ENCODE results near the gene BIRC6. TPM values are rescaled to one million over a fixed set of nuclear protein-coding genes. Genes with fewer than 3 reads are reported as not detected.

Gene BIRC6
- total RNA-seq, 1 donor from 2014 or later = 98.0 TPM

DNA sequence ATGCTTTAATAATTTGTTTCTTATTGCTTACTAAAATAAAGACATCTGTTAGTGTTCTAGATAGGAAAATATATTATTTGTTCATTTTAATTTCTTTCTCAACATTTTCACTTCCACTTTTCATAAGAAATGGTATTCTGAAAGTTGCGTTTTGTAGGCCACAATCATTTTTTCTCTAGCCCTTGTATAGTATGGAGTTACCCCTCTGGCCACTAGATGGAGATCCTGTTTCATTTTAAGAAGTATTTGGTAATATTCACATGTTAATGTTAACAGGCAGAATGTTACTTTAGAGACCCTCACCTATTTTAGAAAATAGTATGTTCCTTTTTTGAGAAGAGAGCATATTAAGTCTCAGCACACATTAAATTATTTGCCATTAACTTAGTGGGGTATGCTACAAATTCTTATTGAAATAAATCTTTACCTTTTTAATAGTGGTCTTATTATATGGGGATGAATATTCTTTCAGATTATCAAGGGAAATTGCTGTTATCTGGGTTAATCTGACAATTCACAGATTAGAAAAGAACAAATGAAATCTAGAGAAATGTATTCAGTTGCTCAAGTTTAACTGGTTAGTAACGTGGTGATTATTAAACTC lies 197.1 kb downstream of the BIRC6 start:
- Mint-ChIP-seq H3K27me3 (no peaks in the 10 kb centered on the region), H3K36me3 (ENCODE audit: insufficient read depth) (peaks cover 3% of the 10 kb centered on the region), H3K27ac (no peak overlapping the region), H3K4me3 (ENCODE audit: low read depth) (no peak overlapping the region), H3K4me1 (ENCODE audit: low read depth) (peaks cover 3% of the 10 kb centered on the region), H3K9me3 (ENCODE audit: low read depth) (no peaks in the 10 kb centered on the region)
- DNase-seq (ENCODE audit: low spot score, unreplicated experiment) = no peak
- TF ChIP-seq, protein P1, sequence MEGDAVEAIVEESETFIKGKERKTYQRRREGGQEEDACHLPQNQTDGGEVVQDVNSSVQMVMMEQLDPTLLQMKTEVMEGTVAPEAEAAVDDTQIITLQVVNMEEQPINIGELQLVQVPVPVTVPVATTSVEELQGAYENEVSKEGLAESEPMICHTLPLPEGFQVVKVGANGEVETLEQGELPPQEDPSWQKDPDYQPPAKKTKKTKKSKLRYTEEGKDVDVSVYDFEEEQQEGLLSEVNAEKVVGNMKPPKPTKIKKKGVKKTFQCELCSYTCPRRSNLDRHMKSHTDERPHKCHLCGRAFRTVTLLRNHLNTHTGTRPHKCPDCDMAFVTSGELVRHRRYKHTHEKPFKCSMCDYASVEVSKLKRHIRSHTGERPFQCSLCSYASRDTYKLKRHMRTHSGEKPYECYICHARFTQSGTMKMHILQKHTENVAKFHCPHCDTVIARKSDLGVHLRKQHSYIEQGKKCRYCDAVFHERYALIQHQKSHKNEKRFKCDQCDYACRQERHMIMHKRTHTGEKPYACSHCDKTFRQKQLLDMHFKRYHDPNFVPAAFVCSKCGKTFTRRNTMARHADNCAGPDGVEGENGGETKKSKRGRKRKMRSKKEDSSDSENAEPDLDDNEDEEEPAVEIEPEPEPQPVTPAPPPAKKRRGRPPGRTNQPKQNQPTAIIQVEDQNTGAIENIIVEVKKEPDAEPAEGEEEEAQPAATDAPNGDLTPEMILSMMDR (IDR thresholded peaks at IDR 0.05; ENCODE audit: unreplicated experiment) = peak; percentile 80

DNA sequence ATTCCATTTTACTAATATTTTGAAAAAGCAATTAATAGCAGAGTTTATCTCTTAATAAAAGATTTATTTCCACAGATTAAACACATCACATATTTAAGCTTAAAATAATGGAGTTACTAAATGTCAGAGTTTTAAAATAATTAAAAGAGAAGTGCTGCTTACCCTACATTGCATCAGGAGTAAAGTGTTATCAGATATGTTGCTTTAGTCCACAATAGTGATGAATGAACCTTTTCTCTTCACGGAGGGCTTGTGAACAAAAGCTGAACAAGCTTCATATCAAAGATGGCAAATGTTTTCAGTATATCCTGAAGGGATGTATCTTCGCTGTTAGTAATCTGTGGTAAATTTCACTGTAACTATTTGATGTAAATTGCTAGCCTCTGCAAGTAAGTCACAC lies 201.7 kb downstream of the BIRC6 start:
- no peak overlapping the region for H3K27ac Mint-ChIP-seq
- TF ChIP-seq, protein P1 (IDR thresholded peaks at IDR 0.05; ENCODE audit: unreplicated experiment) = no peak

DNA sequence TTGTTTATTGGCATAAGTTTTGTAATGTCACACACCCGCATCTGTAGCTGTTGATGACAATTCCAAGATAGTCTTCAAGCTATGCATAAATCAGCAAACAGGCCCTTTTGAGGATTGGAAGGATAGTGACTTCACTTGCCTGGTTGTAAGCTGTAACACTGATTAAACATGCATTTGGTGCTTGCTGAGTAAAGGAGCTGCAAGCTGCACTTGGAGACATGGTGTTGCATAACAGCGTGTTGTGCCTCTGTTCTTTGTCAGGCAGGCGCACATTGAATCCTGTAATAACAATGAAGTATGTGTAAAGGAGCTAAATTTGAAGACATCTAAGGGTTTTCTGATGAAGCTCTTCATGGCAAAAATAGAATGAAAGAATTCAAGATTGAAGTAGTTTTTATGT lies 202.3 kb downstream of the BIRC6 start:
- peaks cover 6% of the 10 kb centered on the region for H3K36me3 Mint-ChIP-seq (ENCODE audit: insufficient read depth)
- no peaks in the 10 kb centered on the region for H3K27me3 Mint-ChIP-seq
- H3K27ac Mint-ChIP-seq = no peak overlapping the region
- DNase-seq (ENCODE audit: low spot score, unreplicated experiment) = no peak
- TF ChIP-seq, protein P1 (IDR thresholded peaks at IDR 0.05; ENCODE audit: unreplicated experiment) = no peak
- H3K9me3 Mint-ChIP-seq (ENCODE audit: low read depth) = no peaks in the 10 kb centered on the region
- H3K4me3 Mint-ChIP-seq (ENCODE audit: low read depth) = no peak overlapping the region
- peaks cover 5% of the 10 kb centered on the region for H3K4me1 Mint-ChIP-seq (ENCODE audit: low read depth)

More for the DNA sequence above, 201.7 kb downstream of the BIRC6 start:
- no peak overlapping the region for H3K4me3 Mint-ChIP-seq (ENCODE audit: low read depth)
- no peak for DNase-seq (ENCODE audit: low spot score, unreplicated experiment)
- no peaks in the 10 kb centered on the region for H3K9me3 Mint-ChIP-seq (ENCODE audit: low read depth)
- H3K36me3 Mint-ChIP-seq (ENCODE audit: insufficient read depth) = peaks cover 3% of the 10 kb centered on the region
- H3K27me3 Mint-ChIP-seq = no peaks in the 10 kb centered on the region
- peaks cover 5% of the 10 kb centered on the region for H3K4me1 Mint-ChIP-seq (ENCODE audit: low read depth)

DNA sequence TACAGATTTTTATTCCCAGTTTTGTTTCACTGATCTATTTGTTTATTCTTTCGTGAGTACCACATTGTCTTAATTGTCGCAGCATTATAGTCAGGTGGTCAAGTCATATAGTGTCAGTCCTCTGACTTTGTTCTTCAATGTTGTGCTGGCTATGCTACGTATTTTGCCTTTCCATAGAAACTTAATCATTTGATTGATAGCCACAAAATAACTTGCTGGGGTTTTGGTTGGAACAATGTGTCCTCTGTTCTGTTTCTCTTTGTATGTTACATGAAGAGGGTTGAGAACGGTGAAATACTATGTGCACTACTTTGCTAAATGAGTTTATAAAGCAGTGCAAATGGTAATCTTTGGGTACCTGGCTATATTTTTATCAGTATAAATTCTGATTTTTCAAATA lies 206.1 kb downstream of the BIRC6 start:
- peaks cover 26% of the 10 kb centered on the region for H3K36me3 Mint-ChIP-seq (ENCODE audit: insufficient read depth)
- no peaks in the 10 kb centered on the region for H3K27me3 Mint-ChIP-seq
- H3K27ac Mint-ChIP-seq = peak overlapping the region; percentile 81
- DNase-seq (ENCODE audit: low spot score, unreplicated experiment) = no peak
- no peak overlapping the region for H3K4me3 Mint-ChIP-seq (ENCODE audit: low read depth)
- peaks cover 3% of the 10 kb centered on the region for H3K9me3 Mint-ChIP-seq (ENCODE audit: low read depth)
- H3K4me1 Mint-ChIP-seq (ENCODE audit: low read depth) = peaks cover 5% of the 10 kb centered on the region
- TF ChIP-seq, protein P1 (IDR thresholded peaks at IDR 0.05; ENCODE audit: unreplicated experiment) = no peak

DNA sequence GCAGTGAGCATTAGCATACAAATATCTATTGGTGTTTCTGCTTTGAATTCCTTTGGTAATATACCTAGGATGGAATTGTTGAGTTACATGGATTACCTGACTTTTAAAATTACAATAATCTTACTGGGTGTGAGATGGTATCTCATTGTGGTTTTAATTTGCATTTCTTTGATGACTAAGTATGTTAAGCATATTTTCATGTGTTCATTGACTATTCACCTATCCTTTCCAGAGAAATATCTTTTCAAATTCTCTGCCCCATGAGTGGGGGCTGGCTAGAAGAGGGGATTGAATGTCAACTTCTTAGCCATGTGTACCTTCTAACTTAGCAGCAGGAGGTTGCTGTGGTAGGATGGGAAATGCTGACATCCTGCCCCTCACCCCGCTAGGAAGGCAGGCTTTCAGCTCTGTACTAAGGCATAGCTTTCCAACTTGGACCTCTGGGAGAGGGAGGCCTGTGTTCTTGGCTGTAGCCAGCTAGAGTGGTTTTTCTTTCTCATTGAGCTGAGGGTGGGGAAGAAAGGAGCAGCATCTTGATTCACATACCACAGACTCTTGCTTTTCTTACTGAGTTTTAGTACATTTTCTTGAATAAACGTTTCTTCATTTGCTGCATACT lies 207.7 kb downstream of the BIRC6 start:
- Mint-ChIP-seq H3K4me1 (ENCODE audit: low read depth) (peaks cover 5% of the 10 kb centered on the region), H3K4me3 (ENCODE audit: low read depth) (no peak overlapping the region), H3K27me3 (no peaks in the 10 kb centered on the region), H3K9me3 (ENCODE audit: low read depth) (peaks cover 3% of the 10 kb centered on the region), H3K36me3 (ENCODE audit: insufficient read depth) (peaks cover 29% of the 10 kb centered on the region), H3K27ac (no peak overlapping the region)
- TF ChIP-seq, protein P1 (IDR thresholded peaks at IDR 0.05; ENCODE audit: unreplicated experiment) = no peak
- no peak for DNase-seq (ENCODE audit: low spot score, unreplicated experiment)
